ENCODE results near the gene ASB3.

The ASB3 gene

GRCh38 chr2:53697092-53697491 lies 89.7 kb downstream of the ASB3 start:
- H3K36me3 ChIP-seq (ENCODE audit: control insufficient read depth in 2 of 2, insufficient read depth in 1 of 2, low read length in 2 of 2) = peaks cover 3 to 21% of the 10 kb centered on the region in 2 experiments; a peak in 2 of 3 replicates
- no peak overlapping the region for H3K4me3 ChIP-seq (ENCODE audit: low read depth, low read length)
- TF ChIP-seq ZNF10 (tag by site-specific recombination; IDR thresholded peaks at IDR 0.05) (no peak), ZFP37 (tag by site-specific recombination; IDR thresholded peaks at IDR 0.05) (no peak), ZNF707 (tag by site-specific recombination; IDR thresholded peaks at IDR 0.05) (no peak), ZNF391 (tag by site-specific recombination; IDR thresholded peaks at IDR 0.05; ENCODE audit: borderline replicate concordance, low read depth) (no peak), ZNF292 (tag by site-specific recombination; IDR thresholded peaks at IDR 0.05; ENCODE audit: borderline replicate concordance, low read depth) (no peak), ZNF426 (tag by site-specific recombination; IDR thresholded peaks at IDR 0.05) (no peak), ZNF148 (tag by site-specific recombination; IDR thresholded peaks at IDR 0.05; ENCODE audit: borderline replicate concordance) (no peak), ZNF24 (tag by site-specific recombination; IDR thresholded peaks at IDR 0.05) (no peak), ZNF548 (tag by site-specific recombination; IDR thresholded peaks at IDR 0.05) (no peak), ZNF785 (tag by site-specific recombination; IDR thresholded peaks at IDR 0.05) (no peak), PATZ1 (tag by site-specific recombination; IDR thresholded peaks at IDR 0.05) (no peak), ZNF792 (tag by site-specific recombination; IDR thresholded peaks at IDR 0.05) (no peak), BCL6B (tag by site-specific recombination; IDR thresholded peaks at IDR 0.05) (no peak), ZNF518A (tag by site-specific recombination; conservative IDR thresholded peaks at IDR 0.05; ENCODE audit: low read depth) (no peak), FEZF1 (tag by site-specific recombination; IDR thresholded peaks at IDR 0.05) (no peak), WT1 (tag by site-specific recombination; IDR thresholded peaks at IDR 0.05) (no peak), BCL11B (tag by site-specific recombination; IDR thresholded peaks at IDR 0.05; ENCODE audit: low read depth) (no peak), ZNF311 (tag by site-specific recombination; IDR thresholded peaks at IDR 0.05; ENCODE audit: borderline replicate concordance) (no peak), ZNF16 (tag by site-specific recombination; IDR thresholded peaks at IDR 0.05; ENCODE audit: low read depth) (no peak), ZNF549 (tag by site-specific recombination; IDR thresholded peaks at IDR 0.05) (no peak)
- ChIA-PET CTCF (no interaction called here), POLR2A (no interaction called here)
- no peaks in the 10 kb centered on the region for H3K9me3 ChIP-seq (ENCODE audit: control insufficient read depth, insufficient read depth, low read depth, low read length)
- no peaks in the 10 kb centered on the region for H3K4me1 ChIP-seq (ENCODE audit: control insufficient read depth, insufficient read depth, low read length)
- no peak overlapping the region for H3K27ac ChIP-seq (ENCODE audit: extremely low read depth, low read depth, low read length)

All from HEK293 (cell line).